Measurements from ENCODE around the gene FSD1.

Gene FSD1

DNA sequence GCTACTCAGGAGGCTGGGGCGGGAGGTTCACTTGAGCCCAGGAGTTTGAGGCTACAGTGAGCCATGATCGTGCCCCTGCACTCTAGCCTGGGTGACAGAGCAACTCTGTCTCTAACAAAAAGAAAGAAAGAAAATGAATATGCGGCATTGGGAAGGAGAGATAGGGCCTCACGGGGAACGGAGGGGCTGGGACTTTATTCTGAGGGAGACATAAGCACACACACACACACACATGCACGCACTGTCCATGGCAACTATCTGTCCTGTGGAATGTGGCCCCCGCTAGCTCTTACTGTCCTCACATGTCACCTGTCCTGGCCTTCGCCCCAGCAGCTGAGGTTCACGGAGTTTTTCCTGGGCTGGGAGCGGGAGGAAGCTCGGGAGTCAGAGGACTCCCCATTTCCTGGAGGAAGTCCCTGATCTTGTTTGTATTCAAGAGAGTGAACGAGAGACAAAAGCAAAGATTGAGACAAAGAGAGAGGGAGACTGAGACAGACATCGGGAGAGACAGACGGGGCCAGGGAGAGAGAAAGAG lies 33.6 kb downstream of the FSD1 start:
- peak overlapping the region; percentile 47 for H3K4me3 ChIP-seq (ENCODE audit: low read length)
- TF ChIP-seq, protein P1, sequence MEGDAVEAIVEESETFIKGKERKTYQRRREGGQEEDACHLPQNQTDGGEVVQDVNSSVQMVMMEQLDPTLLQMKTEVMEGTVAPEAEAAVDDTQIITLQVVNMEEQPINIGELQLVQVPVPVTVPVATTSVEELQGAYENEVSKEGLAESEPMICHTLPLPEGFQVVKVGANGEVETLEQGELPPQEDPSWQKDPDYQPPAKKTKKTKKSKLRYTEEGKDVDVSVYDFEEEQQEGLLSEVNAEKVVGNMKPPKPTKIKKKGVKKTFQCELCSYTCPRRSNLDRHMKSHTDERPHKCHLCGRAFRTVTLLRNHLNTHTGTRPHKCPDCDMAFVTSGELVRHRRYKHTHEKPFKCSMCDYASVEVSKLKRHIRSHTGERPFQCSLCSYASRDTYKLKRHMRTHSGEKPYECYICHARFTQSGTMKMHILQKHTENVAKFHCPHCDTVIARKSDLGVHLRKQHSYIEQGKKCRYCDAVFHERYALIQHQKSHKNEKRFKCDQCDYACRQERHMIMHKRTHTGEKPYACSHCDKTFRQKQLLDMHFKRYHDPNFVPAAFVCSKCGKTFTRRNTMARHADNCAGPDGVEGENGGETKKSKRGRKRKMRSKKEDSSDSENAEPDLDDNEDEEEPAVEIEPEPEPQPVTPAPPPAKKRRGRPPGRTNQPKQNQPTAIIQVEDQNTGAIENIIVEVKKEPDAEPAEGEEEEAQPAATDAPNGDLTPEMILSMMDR (conservative IDR thresholded peaks at IDR 0.05; ENCODE audit: low read depth, low read length) = no peak
- DNase-seq (ENCODE audit: low read depth) = no peak

DNA sequence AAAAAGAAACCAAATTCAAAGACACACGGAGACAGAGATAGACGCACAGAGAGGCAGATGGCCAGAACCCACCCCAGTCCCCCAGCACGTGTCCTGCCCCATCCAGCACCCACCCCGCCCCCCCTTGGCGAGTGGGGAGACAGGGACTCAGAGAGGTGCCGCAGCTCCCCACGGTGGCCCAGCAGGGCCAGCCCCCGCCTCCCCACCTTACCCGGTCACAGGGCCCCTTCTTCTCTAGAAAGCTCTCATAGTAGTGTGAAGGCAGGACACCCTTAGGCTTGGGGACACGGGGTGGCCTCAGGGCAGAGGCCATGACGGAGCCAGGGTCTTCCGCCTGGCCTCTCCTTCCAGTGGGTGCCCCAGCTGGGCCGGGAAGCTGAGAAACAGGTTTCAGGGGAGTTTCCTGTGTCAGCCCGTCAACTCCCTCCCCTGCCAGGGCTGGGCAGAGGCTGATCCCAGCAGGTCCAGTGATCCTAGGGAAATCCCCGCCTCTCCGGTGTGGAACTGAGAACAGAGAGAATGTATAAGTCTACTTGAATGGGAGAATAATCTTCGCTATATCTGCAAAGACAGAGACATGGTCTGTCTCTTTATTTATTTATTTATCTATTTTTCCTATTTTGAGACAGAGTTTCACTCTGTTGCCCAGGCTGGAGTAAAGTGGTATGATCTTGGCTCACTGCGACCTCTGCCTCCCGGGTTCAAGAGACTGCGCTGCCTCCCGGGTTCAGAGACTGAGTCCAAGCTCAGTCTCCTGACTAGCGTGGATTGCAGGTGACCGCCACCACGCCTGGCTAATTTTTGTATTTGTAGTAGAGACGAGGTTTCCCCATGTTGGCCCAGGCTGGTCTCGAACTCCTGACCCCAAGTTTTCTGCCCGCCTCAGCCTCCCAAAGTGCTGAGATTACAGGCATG lies 34.3 kb downstream of the FSD1 start, which contains the start of gene STAP2:
Gene STAP2, minus strand, starts transcription at position 387 of the 915 bp plus-strand sequence. Its CDS starts 74 bp downstream, at position 313.
- H3K4me3 ChIP-seq (ENCODE audit: low read length) = peak within 1 kb of the TSS; percentile 47
- no peak for DNase-seq (ENCODE audit: low read depth)
- TF ChIP-seq, protein P1 (conservative IDR thresholded peaks at IDR 0.05; ENCODE audit: low read depth, low read length) = no peak

DNA sequence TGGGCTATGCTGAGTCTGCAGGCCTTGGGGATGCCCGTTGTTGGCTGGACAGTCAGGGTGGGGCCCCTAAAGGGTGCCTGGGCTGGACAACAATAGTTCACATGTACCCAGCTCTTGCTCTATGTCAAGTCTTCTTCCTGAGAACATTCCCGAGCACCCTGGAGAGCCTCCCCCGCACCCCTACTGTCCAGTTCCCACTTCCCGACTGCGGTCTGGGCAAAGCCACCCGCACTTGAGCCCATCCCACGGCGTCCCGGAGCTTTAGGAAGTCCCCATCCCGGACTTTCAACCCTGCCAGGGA lies 37.9 kb downstream of the FSD1 start:
- TF ChIP-seq, protein P1 (conservative IDR thresholded peaks at IDR 0.05; ENCODE audit: low read depth, low read length) = no peak
- DNase-seq (ENCODE audit: low read depth) = no peak
- H3K4me3 ChIP-seq (ENCODE audit: low read length) = peak overlapping the region; percentile 75

DNA sequence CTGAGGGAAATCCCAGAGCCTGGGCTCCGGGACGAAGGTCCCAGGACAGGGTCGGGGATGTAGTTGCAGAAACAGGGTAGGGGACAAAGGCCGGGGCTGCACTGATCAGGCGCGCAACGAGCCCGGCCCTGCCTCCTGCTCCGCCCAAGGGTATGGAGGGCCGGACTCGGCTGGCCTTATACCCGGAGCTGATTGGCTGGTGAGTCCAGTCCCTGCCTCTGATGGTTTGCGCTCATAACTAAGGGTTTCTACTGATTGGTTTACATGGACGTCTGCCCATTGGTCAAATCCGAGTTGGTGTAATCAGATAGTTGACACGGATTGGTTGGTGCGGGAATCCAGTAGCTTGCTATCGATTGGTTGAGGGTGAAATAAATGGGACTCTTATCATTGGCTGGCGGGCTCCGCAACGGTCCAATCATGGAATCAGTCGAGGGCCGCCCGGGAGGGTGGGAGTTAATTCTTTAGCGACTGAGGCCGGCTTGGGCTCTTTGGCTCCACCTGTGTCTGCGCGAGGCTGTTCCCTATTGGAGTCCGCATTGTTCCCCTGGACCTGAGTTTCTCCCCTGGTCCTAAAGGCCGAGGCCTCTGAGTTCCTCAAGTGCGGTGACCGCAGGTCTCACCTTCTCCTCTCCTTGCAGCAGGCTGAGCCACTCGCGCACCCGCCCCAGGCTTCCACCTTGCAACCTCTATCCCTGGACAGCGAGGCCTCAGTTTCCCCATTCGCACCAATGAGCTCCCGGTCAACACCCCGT lies 38.4 kb downstream of the FSD1 start:
- TF ChIP-seq, protein P1 (conservative IDR thresholded peaks at IDR 0.05; ENCODE audit: low read depth, low read length) = peak; percentile 37
- peak; percentile 100 for DNase-seq (ENCODE audit: low read depth)
- peak overlapping the region; percentile 75 for H3K4me3 ChIP-seq (ENCODE audit: low read length)

DNA sequence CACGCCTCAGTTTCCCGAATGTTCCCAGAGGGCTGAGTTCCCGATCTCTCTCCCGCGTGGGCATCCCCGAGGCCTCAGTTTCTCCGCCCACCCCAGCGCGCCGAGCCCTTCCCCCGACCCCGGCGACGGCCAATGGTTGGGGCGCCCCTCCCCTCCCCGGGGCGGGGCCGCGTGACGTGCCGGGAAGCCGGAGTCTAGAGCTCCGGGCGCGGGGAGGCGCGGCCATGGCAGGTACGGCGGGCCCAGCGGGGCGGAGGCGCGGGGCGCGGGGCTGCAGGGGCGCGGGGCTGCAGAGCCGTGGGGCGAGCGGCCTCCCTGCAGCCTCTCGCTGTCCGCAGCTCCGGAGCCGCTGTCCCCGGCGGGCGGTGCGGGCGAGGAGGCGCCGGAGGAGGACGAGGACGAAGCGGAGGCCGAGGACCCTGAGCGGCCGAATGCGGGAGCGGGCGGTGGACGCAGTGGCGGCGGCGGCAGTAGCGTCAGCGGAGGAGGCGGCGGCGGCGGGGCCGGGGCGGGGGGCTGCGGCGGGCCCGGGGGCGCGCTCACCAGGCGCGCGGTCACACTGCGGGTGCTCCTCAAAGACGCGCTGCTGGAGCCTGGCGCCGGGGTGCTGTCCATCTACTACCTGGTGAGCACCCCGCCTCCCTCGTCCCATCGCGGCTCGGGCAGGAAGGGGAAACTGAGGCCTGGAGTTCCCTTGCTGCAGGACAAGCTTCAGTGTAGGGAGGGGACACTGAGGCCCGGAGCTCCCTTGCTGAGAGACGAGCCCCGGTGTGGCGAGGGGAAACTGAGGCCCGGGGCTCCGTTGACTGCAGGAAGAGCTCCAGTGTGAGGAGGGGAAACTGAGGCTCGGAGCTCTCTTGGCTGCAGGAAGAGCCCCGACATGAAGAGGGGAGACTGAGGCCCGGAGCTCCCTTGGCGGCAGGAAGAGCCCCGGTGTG lies 39.2 kb downstream of the FSD1 start, which contains the start of gene MPND:
Gene MPND, plus strand, starts transcription at position 193 of the 938 bp plus-strand sequence. Its CDS starts 32 bp downstream, at position 225.
- H3K4me3 ChIP-seq (ENCODE audit: low read length) = peak within 1 kb of the TSS; percentile 75
- peak; percentile 43 for DNase-seq (ENCODE audit: low read depth)
- TF ChIP-seq, protein P1 (conservative IDR thresholded peaks at IDR 0.05; ENCODE audit: low read depth, low read length) = no peak

DNA sequence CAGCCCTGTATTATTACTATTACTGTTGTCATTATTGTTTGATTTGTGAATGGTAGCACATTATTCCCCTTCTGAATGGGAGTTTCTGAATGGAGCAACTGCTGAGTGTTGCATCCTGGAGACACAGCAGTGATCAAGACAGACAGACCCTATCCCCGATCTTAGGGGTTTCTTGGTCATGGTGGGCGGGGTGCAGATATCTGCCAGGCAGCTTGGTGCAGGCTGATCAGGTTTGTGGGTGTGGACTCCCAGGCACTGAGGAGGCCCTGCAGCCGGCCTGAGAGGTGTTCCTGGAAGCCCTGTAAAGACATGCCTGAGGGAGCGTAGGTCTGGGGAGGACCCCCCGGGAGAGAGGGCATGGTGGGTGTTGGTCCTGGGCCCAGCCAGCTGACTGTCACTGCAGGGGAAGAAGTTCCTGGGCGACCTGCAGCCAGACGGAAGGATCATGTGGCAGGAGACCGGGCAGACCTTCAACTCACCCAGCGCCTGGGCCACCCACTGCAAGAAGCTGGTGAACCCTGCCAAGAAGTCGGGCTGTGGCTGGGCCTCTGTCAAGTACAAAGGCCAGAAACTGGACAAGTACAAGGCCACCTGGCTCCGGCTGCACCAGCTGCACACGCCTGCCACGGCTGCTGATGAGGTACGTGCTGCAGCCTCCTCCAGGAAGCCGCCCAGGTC lies 41.1 kb downstream of the FSD1 start:
- H3K4me3 ChIP-seq (ENCODE audit: low read length) = no peak overlapping the region
- DNase-seq (ENCODE audit: low read depth) = no peak
- TF ChIP-seq, protein P1 (conservative IDR thresholded peaks at IDR 0.05; ENCODE audit: low read depth, low read length) = no peak
